Hepatocyte (in vitro differentiated cells): ENCODE data around the gene SMCP.

Source experiments
- EZH2 ChIP-seq: fragments of 200-600 bp; sonication (generic); IDR thresholded peaks from 2 replicates; pipeline ENCODE4 v1.6.1; 2016; ENCODE audit warnings: antibody characterized with exemption, mild to moderate bottlenecking, borderline replicate concordance
- EZH2phosphoT487 ChIP-seq: fragments of 200-600 bp; sonication (generic); IDR thresholded peaks from one replicate; pipeline ENCODE4 v1.6.1; 2018; ENCODE audit warnings: antibody characterized with exemption, mild to moderate bottlenecking, low read depth, moderate library complexity; ENCODE audit not compliant: unreplicated experiment, severe bottlenecking
- TF ChIP-seq, protein P1 (sequence below): fragments of 200-600 bp; sonication (generic); IDR thresholded peaks from 2 replicates; pipeline ENCODE4 v1.5.1; 2016; ENCODE audit warnings: antibody characterized with exemption, mild to moderate bottlenecking; ENCODE audit not compliant: poor library complexity

DNA sequence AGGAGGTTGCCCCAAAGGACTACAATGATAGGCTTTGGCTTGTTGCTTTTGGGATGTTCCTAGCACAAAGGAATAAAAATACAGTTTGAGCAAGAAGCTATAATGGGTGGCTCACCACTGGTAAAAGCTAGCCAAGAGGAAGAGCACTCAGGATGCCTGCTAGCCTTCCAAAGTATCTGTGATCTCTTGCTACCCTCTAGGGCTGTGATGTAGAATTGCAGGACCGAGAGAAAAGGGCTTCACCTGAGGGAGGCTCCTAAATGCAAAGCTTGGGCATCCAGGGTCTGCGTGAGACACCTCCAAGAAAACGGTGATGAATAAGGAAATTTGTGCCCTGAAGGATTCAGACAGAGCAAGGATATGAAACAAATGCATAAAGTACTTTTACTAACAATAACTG, 48.0 kb downstream of the SMCP start:
- TF ChIP-seq, protein P1, sequence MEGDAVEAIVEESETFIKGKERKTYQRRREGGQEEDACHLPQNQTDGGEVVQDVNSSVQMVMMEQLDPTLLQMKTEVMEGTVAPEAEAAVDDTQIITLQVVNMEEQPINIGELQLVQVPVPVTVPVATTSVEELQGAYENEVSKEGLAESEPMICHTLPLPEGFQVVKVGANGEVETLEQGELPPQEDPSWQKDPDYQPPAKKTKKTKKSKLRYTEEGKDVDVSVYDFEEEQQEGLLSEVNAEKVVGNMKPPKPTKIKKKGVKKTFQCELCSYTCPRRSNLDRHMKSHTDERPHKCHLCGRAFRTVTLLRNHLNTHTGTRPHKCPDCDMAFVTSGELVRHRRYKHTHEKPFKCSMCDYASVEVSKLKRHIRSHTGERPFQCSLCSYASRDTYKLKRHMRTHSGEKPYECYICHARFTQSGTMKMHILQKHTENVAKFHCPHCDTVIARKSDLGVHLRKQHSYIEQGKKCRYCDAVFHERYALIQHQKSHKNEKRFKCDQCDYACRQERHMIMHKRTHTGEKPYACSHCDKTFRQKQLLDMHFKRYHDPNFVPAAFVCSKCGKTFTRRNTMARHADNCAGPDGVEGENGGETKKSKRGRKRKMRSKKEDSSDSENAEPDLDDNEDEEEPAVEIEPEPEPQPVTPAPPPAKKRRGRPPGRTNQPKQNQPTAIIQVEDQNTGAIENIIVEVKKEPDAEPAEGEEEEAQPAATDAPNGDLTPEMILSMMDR: no peak
- TF ChIP-seq EZH2 (no peak), EZH2phosphoT487 (no peak)
